ENCODE results near the gene NADSYN1. TPM values are rescaled to one million over a fixed set of nuclear protein-coding genes. Genes with fewer than 3 reads are reported as not detected.

NADSYN1 gene
- total and polyA plus RNA-seq, 2 donors (not counting 1 experiment from before 2014, with no cell fraction given), result 22.0 to 81.7 TPM

GRCh38 chr11:71459076-71459766 is 6.2 kb downstream of the NADSYN1 start:
- no peak overlapping the region for H3K4me3 ChIP-seq (replicated peaks in 1 of 4; ENCODE audit: control extremely low read depth in 1 of 4, insufficient read depth in 1 of 4, low read depth in 3 of 4, low read length in 4 of 4)
- H3K36me3 ChIP-seq (ENCODE audit: control insufficient read depth, insufficient read depth, low read length), result peaks cover 22% of the 10 kb centered on the region
- no peaks in the 10 kb centered on the region for H3K27me3 ChIP-seq (ENCODE audit: control insufficient read depth, insufficient read depth, low read length)
- no peak overlapping the region for H3K4me2 ChIP-seq (ENCODE audit: extremely low read depth, insufficient read depth, low read length)
- H3K4me1 ChIP-seq (ENCODE audit: control insufficient read depth, extremely low read depth, insufficient read depth, low read length), result no peaks in the 10 kb centered on the region
- TF ChIP-seq EZH2 (IDR thresholded peaks at IDR 0.05; ENCODE audit: low read length, missing control alignments), result no peak
- no peak for TF ChIP-seq CTCF (conservative IDR thresholded peaks at IDR 0.05 in 1 of 2, IDR thresholded peaks at IDR 0.05 in 1 of 2; ENCODE audit: low read depth in 1 of 2, low read length in 2 of 2)
- H3K79me2 ChIP-seq (ENCODE audit: control insufficient read depth, insufficient read depth, low read length), result peaks cover 2% of the 10 kb centered on the region
- H3K9me3 ChIP-seq (ENCODE audit: control insufficient read depth, insufficient read depth, low read depth, low read length), result no peaks in the 10 kb centered on the region
- no peak overlapping the region for H2AFZ ChIP-seq (ENCODE audit: low read length)
- no peak for DNase-seq (ENCODE audit: low read depth in 2 of 2)
- no peak overlapping the region for H3K27ac ChIP-seq (ENCODE audit: insufficient read depth, low read length)
- no peaks in the 10 kb centered on the region for H4K20me1 ChIP-seq (ENCODE audit: control insufficient read depth, extremely low read depth, insufficient read depth, low read length)
- no peak overlapping the region for H3K9ac ChIP-seq (ENCODE audit: insufficient read depth, low read length)

- Histone ChIP-seq H2AFZ (ENCODE audit: low read length) (no peak overlapping the region), H3K4me2 (ENCODE audit: extremely low read depth, insufficient read depth, low read length) (no peak overlapping the region), H3K27me3 (ENCODE audit: control insufficient read depth, insufficient read depth, low read length) (no peaks in the 10 kb centered on the region), H3K9ac (ENCODE audit: insufficient read depth, low read length) (no peak overlapping the region), H3K4me1 (ENCODE audit: control insufficient read depth, extremely low read depth, insufficient read depth, low read length) (no peaks in the 10 kb centered on the region), H3K79me2 (ENCODE audit: control insufficient read depth, insufficient read depth, low read length) (no peaks in the 10 kb centered on the region), H3K4me3 (replicated peaks in 1 of 4; ENCODE audit: control extremely low read depth in 1 of 4, insufficient read depth in 1 of 4, low read depth in 3 of 4, low read length in 4 of 4) (no peak overlapping the region), H3K9me3 (ENCODE audit: control insufficient read depth, insufficient read depth, low read depth, low read length) (no peaks in the 10 kb centered on the region), H3K36me3 (ENCODE audit: control insufficient read depth, insufficient read depth, low read length) (peaks cover 22% of the 10 kb centered on the region), H3K27ac (ENCODE audit: insufficient read depth, low read length) (no peak overlapping the region), H4K20me1 (ENCODE audit: control insufficient read depth, extremely low read depth, insufficient read depth, low read length) (no peaks in the 10 kb centered on the region)
- DNase-seq (ENCODE audit: low read depth in 2 of 2), result no peak
- TF ChIP-seq EZH2 (IDR thresholded peaks at IDR 0.05; ENCODE audit: low read length, missing control alignments) (no peak), CTCF (conservative IDR thresholded peaks at IDR 0.05 in 1 of 2, IDR thresholded peaks at IDR 0.05 in 1 of 2; ENCODE audit: low read depth in 1 of 2, low read length in 2 of 2) (no peak)
These were observed 6.8 kb downstream of the NADSYN1 start for GRCh38 chr11:71459767-71460320.

GRCh38 chr11:71461696-71462095 is 8.7 kb downstream of the NADSYN1 start:
- Histone ChIP-seq H3K4me1 (ENCODE audit: control insufficient read depth, extremely low read depth, insufficient read depth, low read length) (no peaks in the 10 kb centered on the region), H3K36me3 (ENCODE audit: control insufficient read depth, insufficient read depth, low read length) (peaks cover 20% of the 10 kb centered on the region), H3K9me3 (ENCODE audit: control insufficient read depth, insufficient read depth, low read depth, low read length) (no peaks in the 10 kb centered on the region), H3K79me2 (ENCODE audit: control insufficient read depth, insufficient read depth, low read length) (no peaks in the 10 kb centered on the region), H3K4me3 (replicated peaks in 1 of 4; ENCODE audit: control extremely low read depth in 1 of 4, insufficient read depth in 1 of 4, low read depth in 3 of 4, low read length in 4 of 4) (no peak overlapping the region), H3K27ac (ENCODE audit: insufficient read depth, low read length) (no peak overlapping the region), H3K4me2 (ENCODE audit: extremely low read depth, insufficient read depth, low read length) (no peak overlapping the region), H4K20me1 (ENCODE audit: control insufficient read depth, extremely low read depth, insufficient read depth, low read length) (no peaks in the 10 kb centered on the region), H3K27me3 (ENCODE audit: control insufficient read depth, insufficient read depth, low read length) (no peaks in the 10 kb centered on the region), H3K9ac (ENCODE audit: insufficient read depth, low read length) (no peak overlapping the region), H2AFZ (ENCODE audit: low read length) (no peak overlapping the region)
- no peak for DNase-seq (ENCODE audit: low read depth in 2 of 2)
- TF ChIP-seq CTCF (conservative IDR thresholded peaks at IDR 0.05 in 1 of 2, IDR thresholded peaks at IDR 0.05 in 1 of 2; ENCODE audit: low read depth in 1 of 2, low read length in 2 of 2) (no peak), EZH2 (IDR thresholded peaks at IDR 0.05; ENCODE audit: low read length, missing control alignments) (no peak)

All from fibroblast of lung (primary cell).